CD8-positive, alpha-beta memory T cell (primary cell): Measurements from ENCODE around the gene NUDT7. TPM values are rescaled to one million over a fixed set of nuclear protein-coding genes. Genes with fewer than 3 reads are reported as not detected.

ENCODE experiments used
- CTCF ChIA-PET: fragments of 350-600 bp; sonication (Branson Sonifier 250); formaldehyde crosslinking; loops from one replicate; lab custom pipeline; 2021; ENCODE audit warnings: antibody characterized with exemption; lab: Charles Lee
- POLR2A ChIA-PET: fragments of 350-600 bp; sonication (Branson Sonifier 250); formaldehyde crosslinking; loops from one replicate; lab custom pipeline; 2021; ENCODE audit warnings: antibody characterized with exemption; lab: Charles Lee
- DNase-seq, 5 donors: peaks; one replicate each; pipeline versions ENCODE4 v3.0.0 to v3.0.0-alpha.2; 2020 to 2022; ENCODE audit warnings: mixed read lengths in 1 of 5
- H3K27ac ChIP-seq: one replicate; pipeline ENCODE4 v1.7.0; 2013; ENCODE audit warnings: low read depth, mild to moderate bottlenecking, low read length, moderate library complexity
- H3K27me3 ChIP-seq: 2 replicates; pipeline ENCODE4 v1.7.0; 2013; ENCODE audit warnings: low read length, mild to moderate bottlenecking; ENCODE audit not compliant: insufficient read depth, poor library complexity, severe bottlenecking
- H3K36me3 ChIP-seq: 2 replicates; pipeline ENCODE4 v1.7.0; 2013; ENCODE audit warnings: mild to moderate bottlenecking, low read length, moderate library complexity; ENCODE audit not compliant: insufficient read depth
- H3K4me1 ChIP-seq: 2 replicates; pipeline ENCODE4 v1.7.0; 2013; ENCODE audit warnings: mild to moderate bottlenecking, low read length, moderate library complexity; ENCODE audit not compliant: insufficient read depth
- H3K4me3 ChIP-seq: 2 replicates; pipeline ENCODE4 v1.7.0; 2013; ENCODE audit warnings: mild to moderate bottlenecking, low read length
- H3K9me3 ChIP-seq: 2 replicates; pipeline ENCODE4 v1.7.0; 2013; ENCODE audit warnings: mild to moderate bottlenecking, low read length
- H3K27ac Mint-ChIP-seq, 8 donors: one replicate each; pipeline ENCODE4 v1.8.0; 2020 to 2021; ENCODE audit warnings: mixed read lengths in 8 of 8, mild to moderate bottlenecking in 6 of 8, inconsistent platforms in 3 of 8, moderate library complexity in 3 of 8
- H3K27me3 Mint-ChIP-seq, 2 donors: one replicate each; pipeline ENCODE4 v1.8.0; 2020 to 2021; ENCODE audit warnings: mixed read lengths in 2 of 2, mild to moderate bottlenecking in 1 of 2, moderate library complexity in 1 of 2
- H3K36me3 Mint-ChIP-seq, 3 donors: one replicate each; pipeline ENCODE4 v1.8.0; 2020 to 2021; ENCODE audit warnings: mixed read lengths in 3 of 3, inconsistent platforms in 1 of 3, mild to moderate bottlenecking in 1 of 3
- H3K4me1 Mint-ChIP-seq, 3 donors: one replicate each; pipeline ENCODE4 v1.8.0; 2020 to 2021; ENCODE audit warnings: mixed read lengths in 3 of 3, inconsistent platforms in 1 of 3, mild to moderate bottlenecking in 1 of 3
- H3K4me3 Mint-ChIP-seq, 7 donors: one replicate each; pipeline ENCODE4 v1.8.0; 2020 to 2021; ENCODE audit warnings: mixed read lengths in 7 of 7, mild to moderate bottlenecking in 6 of 7, moderate library complexity in 4 of 7, inconsistent platforms in 2 of 7
- H3K9me3 Mint-ChIP-seq, 5 donors: one replicate each; pipeline ENCODE4 v1.8.0; 2020 to 2022; ENCODE audit warnings: mixed read lengths in 5 of 5, mild to moderate bottlenecking in 3 of 5, moderate library complexity in 2 of 5, inconsistent platforms in 1 of 5
- polyA plus RNA-seq: library from polyadenylated mRNA; unstranded; fragments of 300-500 nt; fragmentation: Illumina TruSeq; gene quantifications from one replicate; pipeline ENCODE4 v1.2.3, GENCODE V29; 2021
- total RNA-seq, 2 experiments: library from RNA; stranded (reverse); gene quantifications; one replicate each; pipeline ENCODE4 v1.2.3, GENCODE V29; 2021

Gene NUDT7
- total and polyA plus RNA-seq, 3 experiments from 2014 or later: 4.4 to 18.0 (median 4.5) TPM

DNA sequence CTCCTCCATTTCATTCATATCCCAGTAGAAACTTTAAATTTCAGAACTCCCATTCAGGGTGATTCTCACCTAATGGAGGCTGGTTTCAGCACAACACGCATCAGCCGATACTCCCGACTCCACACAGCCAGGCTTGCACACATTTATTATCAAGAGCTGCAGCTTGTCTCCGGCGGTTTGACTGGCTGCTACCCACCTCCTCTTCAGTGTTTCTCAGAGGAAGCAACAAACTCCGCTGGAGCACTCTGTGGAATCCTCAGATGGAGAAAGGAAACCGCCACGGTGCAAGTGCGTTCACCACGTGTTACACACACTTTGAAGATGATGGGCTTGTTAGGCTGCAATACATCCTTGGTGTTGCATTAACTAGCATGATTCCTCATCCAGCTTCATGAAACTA is 39.7 kb upstream of the NUDT7 start:
- no peak overlapping the region for H3K27ac ChIP-seq
- H3K9me3 ChIP-seq: no peaks in the 10 kb centered on the region
- no peaks in the 10 kb centered on the region for H3K36me3 ChIP-seq
- no peaks in the 10 kb centered on the region for H3K27me3 ChIP-seq
- H3K4me1 ChIP-seq: no peaks in the 10 kb centered on the region
- no peaks in the 10 kb centered on the region for H3K4me1 Mint-ChIP-seq
- CTCF ChIA-PET: no interaction called here
- no peaks in the 10 kb centered on the region for H3K36me3 Mint-ChIP-seq
- no peak overlapping the region for H3K27ac Mint-ChIP-seq
- H3K27me3 Mint-ChIP-seq: peaks cover 3 to 20% of the 10 kb centered on the region in 2 donors
- POLR2A ChIA-PET: no interaction called here
- no peaks in the 10 kb centered on the region for H3K9me3 Mint-ChIP-seq
- no peak overlapping the region for H3K4me3 ChIP-seq
- DNase-seq: no peak
- no peak overlapping the region for H3K4me3 Mint-ChIP-seq

DNA sequence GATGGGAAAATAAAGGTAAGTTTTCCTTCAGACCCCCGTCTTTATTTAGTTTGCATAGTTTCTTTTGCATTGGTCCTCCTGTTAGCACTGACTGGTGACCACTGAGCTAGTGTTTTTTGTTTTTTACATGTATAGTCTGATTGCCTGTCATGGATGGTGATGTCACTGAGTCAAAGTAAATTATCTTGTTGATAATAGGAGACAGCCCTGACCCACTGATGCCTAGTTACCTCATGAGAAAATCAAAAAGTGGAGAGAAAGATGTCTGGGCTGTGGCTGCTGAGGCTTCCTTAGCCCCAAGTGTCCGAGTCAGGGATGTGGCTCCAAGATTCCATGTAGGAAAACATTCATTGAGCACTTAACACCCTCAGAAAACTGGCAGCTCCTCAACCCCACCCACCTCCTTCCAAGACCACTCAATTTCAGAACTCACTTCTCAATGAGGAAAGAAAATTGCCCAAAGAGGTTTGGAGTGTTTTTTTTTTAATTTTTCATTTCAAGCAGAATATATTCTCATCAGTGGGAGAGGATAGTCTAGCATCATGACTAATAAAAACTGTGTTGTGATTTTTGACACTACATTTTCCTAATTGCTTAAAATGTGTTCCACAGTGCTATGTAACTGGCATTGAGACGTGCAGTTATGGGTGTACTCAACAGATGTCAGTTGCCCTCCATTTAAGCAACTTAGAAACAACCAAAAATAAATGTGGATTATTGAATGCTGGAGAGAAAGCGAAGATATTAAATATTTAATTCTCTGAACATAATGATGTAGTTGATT is 38.7 kb upstream of the NUDT7 start:
- Mint-ChIP-seq H3K9me3 (no peaks in the 10 kb centered on the region), H3K36me3 (no peaks in the 10 kb centered on the region), H3K4me3 (no peak overlapping the region), H3K4me1 (no peaks in the 10 kb centered on the region), H3K27ac (no peak overlapping the region), H3K27me3 (peaks cover 7 to 24% of the 10 kb centered on the region in 2 donors)
- no peaks in the 10 kb centered on the region for H3K36me3 ChIP-seq
- no peaks in the 10 kb centered on the region for H3K4me1 ChIP-seq
- no peak overlapping the region for H3K4me3 ChIP-seq
- DNase-seq: no peak
- POLR2A ChIA-PET: no interaction called here
- CTCF ChIA-PET: interaction anchor here (1.8 kb wide), 1 partner anchor 9 kb away, joined by 4 read pairs; no protein-coding TSS in a partner anchor
- H3K9me3 ChIP-seq: no peaks in the 10 kb centered on the region
- H3K27me3 ChIP-seq: no peaks in the 10 kb centered on the region
- H3K27ac ChIP-seq: no peak overlapping the region

DNA sequence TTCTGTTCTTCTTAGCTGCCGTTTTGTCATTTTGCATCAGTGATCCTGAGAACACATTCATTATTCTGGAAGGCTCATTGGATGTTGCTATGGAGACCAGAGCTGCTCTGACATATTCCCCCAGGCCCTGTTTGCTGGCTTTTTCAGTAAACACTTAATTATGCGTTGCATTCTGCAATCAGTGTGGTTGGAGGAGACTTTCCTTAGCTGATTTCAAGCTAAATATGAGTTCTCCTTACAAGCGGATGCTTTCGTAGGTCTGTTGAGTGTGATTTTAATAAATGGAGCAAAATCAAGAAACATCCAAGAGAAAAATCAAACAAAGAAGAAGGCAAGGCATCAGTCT is 38.2 kb upstream of the NUDT7 start:
- no peaks in the 10 kb centered on the region for H3K27me3 ChIP-seq
- no peaks in the 10 kb centered on the region for H3K36me3 Mint-ChIP-seq
- H3K27ac Mint-ChIP-seq: no peak overlapping the region
- no peak overlapping the region for H3K27ac ChIP-seq
- H3K36me3 ChIP-seq: no peaks in the 10 kb centered on the region
- DNase-seq: no peak
- no peak overlapping the region for H3K4me3 Mint-ChIP-seq
- H3K4me1 Mint-ChIP-seq: no peaks in the 10 kb centered on the region
- CTCF ChIA-PET: interaction anchor here (1.8 kb wide), 1 partner anchor 10 kb away, joined by 4 read pairs; no protein-coding TSS in a partner anchor
- H3K9me3 Mint-ChIP-seq: no peaks in the 10 kb centered on the region
- POLR2A ChIA-PET: no interaction called here
- H3K4me3 ChIP-seq: no peak overlapping the region
- no peaks in the 10 kb centered on the region for H3K4me1 ChIP-seq
- H3K9me3 ChIP-seq: no peaks in the 10 kb centered on the region
- peaks cover 7 to 27% of the 10 kb centered on the region in 2 donors for H3K27me3 Mint-ChIP-seq

DNA sequence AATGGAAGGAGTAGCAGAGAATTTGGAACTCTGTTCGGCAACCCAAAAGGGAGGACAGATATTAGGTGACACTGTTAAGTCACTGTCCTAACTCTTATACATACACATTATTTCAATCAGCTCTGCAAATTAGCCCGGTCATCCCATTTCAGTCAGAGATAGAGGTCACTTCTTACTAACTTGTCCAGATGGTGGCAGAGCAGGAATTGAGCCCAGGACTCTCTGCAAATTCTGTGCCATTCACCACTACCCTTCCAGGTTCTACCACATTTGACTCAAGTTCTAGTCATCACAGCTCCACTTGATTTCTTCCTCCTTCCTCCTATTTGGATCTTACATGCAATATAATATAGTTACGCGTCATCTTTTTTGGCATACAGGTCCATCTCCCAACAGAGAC is 35.9 kb upstream of the NUDT7 start:
- Histone ChIP-seq H3K4me3 (no peak overlapping the region), H3K9me3 (no peaks in the 10 kb centered on the region), H3K36me3 (no peaks in the 10 kb centered on the region), H3K27me3 (no peaks in the 10 kb centered on the region), H3K27ac (no peak overlapping the region), H3K4me1 (no peaks in the 10 kb centered on the region)
- Mint-ChIP-seq H3K27me3 (peaks cover 11 to 43% of the 10 kb centered on the region in 2 donors), H3K9me3 (no peaks in the 10 kb centered on the region), H3K4me1 (no peaks in the 10 kb centered on the region), H3K27ac (no peak overlapping the region), H3K4me3 (no peak overlapping the region), H3K36me3 (no peaks in the 10 kb centered on the region)
- CTCF ChIA-PET: interaction anchor here (1.6 kb wide), 1 partner anchor 11 kb away, joined by 6 read pairs; no protein-coding TSS in a partner anchor
- POLR2A ChIA-PET: no interaction called here
- DNase-seq: no peak

DNA sequence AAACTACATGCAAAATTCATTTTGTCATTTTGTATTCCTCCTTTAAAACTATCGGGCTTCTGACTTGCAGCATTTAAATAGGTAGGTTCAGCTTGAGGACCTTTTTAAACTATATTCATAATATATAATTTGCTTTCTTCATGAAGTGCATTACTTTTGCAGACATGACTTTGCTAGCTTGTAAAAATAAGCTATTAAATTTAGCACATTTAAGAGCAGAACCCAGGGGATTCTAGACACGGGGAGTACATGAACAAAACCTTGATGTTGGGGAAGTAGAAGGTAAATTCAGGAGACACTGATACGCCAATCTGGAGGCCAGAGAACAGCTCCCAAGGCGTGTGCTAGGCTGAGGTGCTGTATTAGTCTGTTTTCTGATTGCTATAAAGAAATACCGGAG is 32.3 kb upstream of the NUDT7 start:
- CTCF ChIA-PET: no interaction called here
- Histone ChIP-seq H3K4me3 (no peak overlapping the region), H3K4me1 (no peaks in the 10 kb centered on the region), H3K27me3 (no peaks in the 10 kb centered on the region), H3K27ac (no peak overlapping the region), H3K36me3 (no peaks in the 10 kb centered on the region), H3K9me3 (no peaks in the 10 kb centered on the region)
- no peaks in the 10 kb centered on the region for H3K36me3 Mint-ChIP-seq
- no peak for DNase-seq
- peaks cover 22 to 66% of the 10 kb centered on the region in 2 donors for H3K27me3 Mint-ChIP-seq
- no peak overlapping the region for H3K27ac Mint-ChIP-seq
- H3K4me1 Mint-ChIP-seq: no peaks in the 10 kb centered on the region
- POLR2A ChIA-PET: no interaction called here
- H3K4me3 Mint-ChIP-seq: no peak overlapping the region
- no peaks in the 10 kb centered on the region for H3K9me3 Mint-ChIP-seq

DNA sequence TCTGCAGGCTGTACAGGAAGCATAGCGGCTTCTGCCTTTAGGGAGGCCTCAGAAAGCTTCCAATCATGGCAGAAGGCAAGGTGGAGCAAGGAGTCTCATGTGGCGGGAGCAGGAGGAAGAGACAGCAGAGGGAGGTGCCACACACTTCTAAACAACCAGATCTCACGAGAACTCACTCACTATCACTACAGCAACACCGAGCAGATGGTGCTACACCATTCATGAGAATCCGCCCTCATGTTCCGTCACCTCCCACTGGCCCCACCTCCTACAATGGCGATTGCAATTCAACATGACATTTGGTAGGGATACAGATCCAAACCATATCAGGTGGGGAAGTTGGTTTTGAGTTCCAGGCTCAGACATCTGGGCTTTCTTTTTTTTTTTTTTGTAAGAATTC is 31.9 kb upstream of the NUDT7 start:
- H3K4me1 ChIP-seq: no peaks in the 10 kb centered on the region
- H3K27ac ChIP-seq: no peak overlapping the region
- Mint-ChIP-seq H3K27ac (no peak overlapping the region), H3K36me3 (no peaks in the 10 kb centered on the region), H3K9me3 (no peaks in the 10 kb centered on the region), H3K4me3 (no peak overlapping the region), H3K4me1 (no peaks in the 10 kb centered on the region), H3K27me3 (peaks cover 22 to 63% of the 10 kb centered on the region in 2 donors)
- ChIA-PET POLR2A (no interaction called here), CTCF (no interaction called here)
- no peak for DNase-seq
- H3K36me3 ChIP-seq: no peaks in the 10 kb centered on the region
- H3K4me3 ChIP-seq: no peak overlapping the region
- H3K9me3 ChIP-seq: no peaks in the 10 kb centered on the region
- no peaks in the 10 kb centered on the region for H3K27me3 ChIP-seq

DNA sequence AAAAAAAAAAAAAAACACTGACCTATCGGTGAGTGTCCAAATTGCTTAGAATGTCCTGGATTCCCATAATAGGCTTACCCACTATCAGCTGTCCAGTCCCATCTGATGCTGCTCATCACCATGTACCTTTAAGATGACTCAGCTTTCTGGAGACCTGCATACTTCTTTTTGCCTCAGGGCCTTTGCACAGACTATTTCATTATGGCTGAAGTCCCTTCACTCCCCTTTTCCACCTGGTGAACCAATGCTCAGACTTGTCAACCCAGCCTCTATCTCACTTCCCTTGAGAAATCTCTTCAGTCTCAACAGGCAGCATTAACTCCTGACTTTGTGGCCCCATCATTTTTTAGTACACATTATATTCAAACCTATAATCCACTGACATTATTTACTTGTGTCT is 29.7 kb upstream of the NUDT7 start:
- H3K4me1 ChIP-seq: no peaks in the 10 kb centered on the region
- ChIA-PET POLR2A (no interaction called here), CTCF (no interaction called here)
- no peak overlapping the region for H3K27ac ChIP-seq
- Mint-ChIP-seq H3K27me3 (peaks cover 24 to 60% of the 10 kb centered on the region in 2 donors), H3K27ac (no peak overlapping the region), H3K4me3 (no peak overlapping the region), H3K4me1 (no peaks in the 10 kb centered on the region), H3K9me3 (no peaks in the 10 kb centered on the region), H3K36me3 (no peaks in the 10 kb centered on the region)
- no peaks in the 10 kb centered on the region for H3K36me3 ChIP-seq
- no peaks in the 10 kb centered on the region for H3K9me3 ChIP-seq
- DNase-seq: no peak
- no peak overlapping the region for H3K4me3 ChIP-seq
- no peaks in the 10 kb centered on the region for H3K27me3 ChIP-seq

DNA sequence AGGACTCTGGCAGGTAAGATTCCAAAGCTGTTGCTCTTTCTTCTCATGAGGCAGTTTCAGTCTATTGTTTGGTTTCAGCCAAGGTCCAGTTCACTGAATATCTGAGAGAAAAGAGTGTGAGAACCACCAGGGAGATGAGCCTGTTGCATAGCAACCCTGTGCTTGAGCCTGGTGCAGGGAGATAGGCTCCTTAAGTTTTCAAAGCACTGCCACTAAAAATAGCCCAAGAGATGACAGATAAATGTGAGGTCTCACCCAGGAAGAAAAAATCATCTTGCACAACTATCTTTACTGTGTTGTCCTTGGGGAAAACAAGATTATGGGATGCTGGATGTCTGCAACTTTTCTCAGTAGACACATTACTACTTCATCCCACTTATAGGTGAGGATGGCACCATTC is 26.2 kb upstream of the NUDT7 start:
- no peaks in the 10 kb centered on the region for H3K36me3 ChIP-seq
- H3K4me1 ChIP-seq: no peaks in the 10 kb centered on the region
- no peak overlapping the region for H3K27ac ChIP-seq
- Mint-ChIP-seq H3K9me3 (no peaks in the 10 kb centered on the region), H3K36me3 (no peaks in the 10 kb centered on the region), H3K4me1 (no peaks in the 10 kb centered on the region), H3K4me3 (no peak overlapping the region), H3K27me3 (peaks cover 18 to 54% of the 10 kb centered on the region in 2 donors), H3K27ac (no peak overlapping the region)
- no peaks in the 10 kb centered on the region for H3K9me3 ChIP-seq
- CTCF ChIA-PET: no interaction called here
- DNase-seq: no peak
- no peaks in the 10 kb centered on the region for H3K27me3 ChIP-seq
- H3K4me3 ChIP-seq: no peak overlapping the region
- POLR2A ChIA-PET: no interaction called here
